Measurements from ENCODE around the gene TRMO. TPM values are rescaled to one million over a fixed set of nuclear protein-coding genes. Genes with fewer than 3 reads are reported as not detected.

The TRMO gene, protein sequence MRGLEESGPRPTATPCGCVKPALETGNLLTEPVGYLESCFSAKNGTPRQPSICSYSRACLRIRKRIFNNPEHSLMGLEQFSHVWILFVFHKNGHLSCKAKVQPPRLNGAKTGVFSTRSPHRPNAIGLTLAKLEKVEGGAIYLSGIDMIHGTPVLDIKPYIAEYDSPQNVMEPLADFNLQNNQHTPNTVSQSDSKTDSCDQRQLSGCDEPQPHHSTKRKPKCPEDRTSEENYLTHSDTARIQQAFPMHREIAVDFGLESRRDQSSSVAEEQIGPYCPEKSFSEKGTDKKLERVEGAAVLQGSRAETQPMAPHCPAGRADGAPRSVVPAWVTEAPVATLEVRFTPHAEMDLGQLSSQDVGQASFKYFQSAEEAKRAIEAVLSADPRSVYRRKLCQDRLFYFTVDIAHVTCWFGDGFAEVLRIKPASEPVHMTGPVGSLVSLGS
- 11.9 to 15.3 TPM (median 12.4 TPM) in 5 replicates for total RNA-seq (2022; extraction: Qiagen RNA extraction)

GRCh38 chr9:97921959-97922724 is at the start of gene TRMO:
Gene TRMO, minus strand, starts transcription at chr9:97922500. Its CDS starts 7 bp downstream, at chr9:97922493.

GRCh38 chr9:97938081-97938644 is 15.9 kb upstream of the TRMO start, which contains the start of gene HEMGN:
Gene HEMGN, minus strand, starts transcription at chr9:97938172. Its CDS starts 36 bp downstream, at chr9:97938136.

Other genes with a start within 250 kb of the TRMO start
- gene XPA, start 225.2 kb downstream of the TRMO start, total RNA-seq (2022; extraction: Qiagen RNA extraction), result 12.0 to 13.9 TPM (median 12.8 TPM) in 5 replicates
- gene FOXE1, start 69.3 kb downstream of the TRMO start, total RNA-seq (2022; extraction: Qiagen RNA extraction), result 3.2 to 4.5 TPM (median 4.0 TPM) in 5 replicates
- not detected in 5 replicates for gene HEMGN, start 15.7 kb upstream of the TRMO start, total RNA-seq (2022; extraction: Qiagen RNA extraction)
- gene ANP32B, start 60.8 kb upstream of the TRMO start, total RNA-seq (2022; extraction: Qiagen RNA extraction), result 285 to 346 TPM (median 297 TPM) in 5 replicates
- 59.8 to 70.5 TPM (median 69.5 TPM) in 5 replicates for gene NANS, start 134.2 kb upstream of the TRMO start, total RNA-seq (2022; extraction: Qiagen RNA extraction)
- gene TRIM14, start 196.7 kb upstream of the TRMO start, total RNA-seq (2022; extraction: Qiagen RNA extraction), result 10.6 to 13.9 TPM (median 13.2 TPM) in 5 replicates

Measured in A549 treated with CORT108297 at 1 μM for 4 hours (cell line).